Measurements from ENCODE around the gene TPCN1. TPM values are rescaled to one million over a fixed set of nuclear protein-coding genes. Genes with fewer than 3 reads are reported as not detected.

The TPCN1 gene
- total and polyA plus RNA-seq, 2 experiments from 2014 or later = 14.4 to 16.2 TPM

GRCh38 chr12:113191227-113191626 is 30.0 kb upstream of the TPCN1 start:
- Histone ChIP-seq H2AFZ (no peak overlapping the region), H3K36me3 (ENCODE audit: insufficient read depth) (peaks cover 4% of the 10 kb centered on the region; the same call in 1 of the 2 replicates), H3K4me3 (no peak overlapping the region), H4K20me1 (replicated peaks; ENCODE audit: insufficient read depth) (peaks cover 17% of the 10 kb centered on the region), H3K27ac (ENCODE audit: low read depth) (no peak overlapping the region), H3F3A (replicated peaks; ENCODE audit: low read depth) (no peaks in the 10 kb centered on the region), H3K4me2 (no peak overlapping the region), H3K4me1 (ENCODE audit: insufficient read depth) (peaks cover 1% of the 10 kb centered on the region; the same call in 1 of the 2 replicates), H3K79me2 (replicated peaks; ENCODE audit: insufficient read depth) (peaks cover 14% of the 10 kb centered on the region), H3K27me3 (ENCODE audit: insufficient read depth) (no peaks in the 10 kb centered on the region), H3K9me2 (ENCODE audit: insufficient read depth) (no peaks in the 10 kb centered on the region)
- Mint-ChIP-seq H3K4me1 (peaks cover 14% of the 10 kb centered on the region), H3K9me3 (no peaks in the 10 kb centered on the region), H3K36me3 (ENCODE audit: low read depth) (peaks cover 48% of the 10 kb centered on the region), H3K27me3 (ENCODE audit: insufficient read depth, low read depth, poor library complexity) (peaks cover 11% of the 10 kb centered on the region), H3K4me3 (no peak overlapping the region), H3K27ac (no peak overlapping the region)
- ATAC-seq (no peak), DNase-seq (ENCODE audit: low spot score) (no peak)
- no peak for TF ChIP-seq EZH2 (IDR thresholded peaks at IDR 0.05; ENCODE audit: low read depth, unreplicated experiment)
- no peak for TF ChIP-seq ZNF114 (CRISPR knock-in tag; IDR thresholded peaks at IDR 0.05)
- no peak for TF ChIP-seq CREB1 (CRISPR knock-in tag; IDR thresholded peaks at IDR 0.05; ENCODE audit: low read depth)
- no peak for TF ChIP-seq JUNB (IDR thresholded peaks at IDR 0.05; ENCODE audit: unreplicated experiment)
- no peak for TF ChIP-seq ZNF462 (CRISPR knock-in tag; IDR thresholded peaks at IDR 0.05)
- no peak for TF ChIP-seq STAT1 (IDR thresholded peaks at IDR 0.05; ENCODE audit: unreplicated experiment)
- no peak for TF ChIP-seq CTCF (conservative IDR thresholded peaks at IDR 0.05; ENCODE audit: low read depth in 2 of 2)
- TF ChIP-seq NANOG (IDR thresholded peaks at IDR 0.05; ENCODE audit: borderline replicate concordance) = no peak
- TF ChIP-seq ZNF331 (CRISPR knock-in tag; IDR thresholded peaks at IDR 0.05; ENCODE audit: low read depth) = no peak
- TF ChIP-seq ETS1 (IDR thresholded peaks at IDR 0.05) = no peak
- TF ChIP-seq EZH2phosphoT487 (IDR thresholded peaks at IDR 0.05; ENCODE audit: unreplicated experiment) = no peak
